Measurements from ENCODE around the gene SPATA6L.

SPATA6L gene

GRCh38 chr9:4581861-4582565, 84.3 kb downstream of the SPATA6L start:
- no peak for DNase-seq

GRCh38 chr9:4581035-4581760, 85.1 kb downstream of the SPATA6L start:
- no peak for DNase-seq

- DNase-seq = no peak
Observed at GRCh38 chr9:4579001-4579400, 87.3 kb downstream of the SPATA6L start.

- DNase-seq = no peak
Observed at GRCh38 chr9:4576448-4576847, 89.8 kb downstream of the SPATA6L start.

GRCh38 chr9:4575997-4576396, 90.3 kb downstream of the SPATA6L start:
- DNase-seq = no peak

- no peak for DNase-seq
Observed at GRCh38 chr9:4574657-4575243, 91.5 kb downstream of the SPATA6L start.

- no peak for DNase-seq
Observed at GRCh38 chr9:4573634-4574389, 92.5 kb downstream of the SPATA6L start.

- no peak for DNase-seq
Observed at GRCh38 chr9:4573176-4573575, 93.1 kb downstream of the SPATA6L start.

GRCh38 chr9:4572184-4572826, 94.0 kb downstream of the SPATA6L start:
- no peak for DNase-seq

GRCh38 chr9:4569101-4569500, 97.2 kb downstream of the SPATA6L start:
- no peak for DNase-seq

- DNase-seq = no peak
Observed at GRCh38 chr9:4567601-4568000, 98.7 kb downstream of the SPATA6L start.

GRCh38 chr9:4566806-4567205, 99.5 kb downstream of the SPATA6L start:
- no peak for DNase-seq

GRCh38 chr9:4563105-4563504, 103.2 kb downstream of the SPATA6L start:
- DNase-seq = no peak

- DNase-seq = no peak
Observed at GRCh38 chr9:4559261-4560182, 106.8 kb downstream of the SPATA6L start.

GRCh38 chr9:4558371-4558998, 107.8 kb downstream of the SPATA6L start:
- no peak for DNase-seq

- DNase-seq = no peak
Observed at GRCh38 chr9:4555236-4555635, 111.0 kb downstream of the SPATA6L start.

- DNase-seq = no peak
Observed at GRCh38 chr9:4553951-4554381, 112.3 kb downstream of the SPATA6L start.

GRCh38 chr9:4550777-4551484, 115.3 kb downstream of the SPATA6L start:
- no peak for DNase-seq

GRCh38 chr9:4549751-4550295, 116.5 kb downstream of the SPATA6L start:
- no peak for DNase-seq
